Chondrocyte (in vitro differentiated cells): ENCODE measurements around the gene NAV3. TPM values are rescaled to one million over a fixed set of nuclear protein-coding genes. Genes with fewer than 3 reads are reported as not detected.

Source experiments
- DNase-seq: peaks from one replicate; pipeline ENCODE4 v3.0.0; 2021; ENCODE audit warnings: mixed read lengths, low spot score
- H3K27ac Mint-ChIP-seq: one replicate; pipeline ENCODE4 v1.8.0; 2021; ENCODE audit warnings: mild to moderate bottlenecking, moderate library complexity, mixed read lengths; ENCODE audit not compliant: unreplicated experiment
- H3K27me3 Mint-ChIP-seq: 2 replicates; pipeline ENCODE4 v1.8.0; 2021; ENCODE audit warnings: low read depth, mixed read lengths
- H3K36me3 Mint-ChIP-seq: 2 replicates; pipeline ENCODE4 v1.8.0; 2021; ENCODE audit warnings: low read depth, mixed read lengths
- H3K4me1 Mint-ChIP-seq: 2 replicates; pipeline ENCODE4 v1.8.0; 2021; ENCODE audit warnings: low read depth, mild to moderate bottlenecking, mixed read lengths
- H3K4me3 Mint-ChIP-seq: one replicate; pipeline ENCODE4 v1.8.0; 2021; ENCODE audit warnings: mild to moderate bottlenecking, moderate library complexity, mixed read lengths; ENCODE audit not compliant: unreplicated experiment
- H3K9me3 Mint-ChIP-seq: 2 replicates; pipeline ENCODE4 v1.8.0; 2021; ENCODE audit warnings: low read depth, mixed read lengths
- CTCF ChIP-seq: fragments of 200-600 bp; sonication (generic); IDR thresholded peaks from 2 replicates; pipeline ENCODE4 v1.5.0; 2021; ENCODE audit warnings: antibody characterized with exemption, mild to moderate bottlenecking, moderate library complexity
- total RNA-seq: library from RNA; stranded (reverse); gene quantifications from 3 replicates; pipeline ENCODE4 v1.2.1, GENCODE V29; 2021

The NAV3 gene
- total RNA-seq, 1 donor from 2014 or later = 29.9 TPM

GRCh38 chr12:77893918-77894317 lies 63.2 kb downstream of the NAV3 start:
- DNase-seq = no peak
- Mint-ChIP-seq H3K4me1 (peaks cover 8% of the 10 kb centered on the region), H3K4me3 (no peak overlapping the region), H3K9me3 (peaks cover 3% of the 10 kb centered on the region), H3K27me3 (no peaks in the 10 kb centered on the region), H3K36me3 (no peaks in the 10 kb centered on the region), H3K27ac (no peak overlapping the region)
- no peak for TF ChIP-seq CTCF

- no peak overlapping the region for H3K27ac Mint-ChIP-seq
- H3K9me3 Mint-ChIP-seq = no peaks in the 10 kb centered on the region
- peaks cover 7% of the 10 kb centered on the region for H3K4me1 Mint-ChIP-seq
- no peak for TF ChIP-seq CTCF
- H3K27me3 Mint-ChIP-seq = no peaks in the 10 kb centered on the region
- no peak overlapping the region for H3K4me3 Mint-ChIP-seq
- H3K36me3 Mint-ChIP-seq = no peaks in the 10 kb centered on the region
- DNase-seq = no peak
These were observed 63.9 kb downstream of the NAV3 start for GRCh38 chr12:77894556-77894955.

GRCh38 chr12:77895699-77896098 lies 65.0 kb downstream of the NAV3 start:
- Mint-ChIP-seq H3K27ac (no peak overlapping the region), H3K27me3 (no peaks in the 10 kb centered on the region), H3K4me1 (peaks cover 7% of the 10 kb centered on the region)

GRCh38 chr12:77907936-77908335 lies 77.2 kb downstream of the NAV3 start:
- H3K4me3 Mint-ChIP-seq = no peak overlapping the region
- DNase-seq = no peak
- no peaks in the 10 kb centered on the region for H3K4me1 Mint-ChIP-seq
- no peaks in the 10 kb centered on the region for H3K27me3 Mint-ChIP-seq
- peaks cover 6% of the 10 kb centered on the region for H3K9me3 Mint-ChIP-seq
- TF ChIP-seq CTCF = no peak
- no peaks in the 10 kb centered on the region for H3K36me3 Mint-ChIP-seq
- no peak overlapping the region for H3K27ac Mint-ChIP-seq

More at GRCh38 chr12:77895699-77896098, 65.0 kb downstream of the NAV3 start:
- Mint-ChIP-seq H3K36me3 (no peaks in the 10 kb centered on the region), H3K9me3 (no peaks in the 10 kb centered on the region), H3K4me3 (no peak overlapping the region)
- no peak for DNase-seq
- TF ChIP-seq CTCF = no peak

GRCh38 chr12:77914081-77914488 lies 83.4 kb downstream of the NAV3 start:
- no peak overlapping the region for H3K4me3 Mint-ChIP-seq
- peaks cover 3% of the 10 kb centered on the region for H3K9me3 Mint-ChIP-seq
- DNase-seq = no peak
- no peak overlapping the region for H3K27ac Mint-ChIP-seq
- TF ChIP-seq CTCF = peak; percentile 51
- H3K36me3 Mint-ChIP-seq = no peaks in the 10 kb centered on the region
- H3K27me3 Mint-ChIP-seq = peaks cover 2% of the 10 kb centered on the region
- no peaks in the 10 kb centered on the region for H3K4me1 Mint-ChIP-seq
